ENCODE results near the gene GPR18. TPM values are rescaled to one million over a fixed set of nuclear protein-coding genes. Genes with fewer than 3 reads are reported as not detected.
"Not testable (repeated sequence)": the region's sequence is repeated elsewhere in the genome, so short reads cannot be mapped to it uniquely, and the experiment has no call there.

The GPR18 gene
- total RNA-seq, 1 donor from 2014 or later = not detected

- H3K9me3 Mint-ChIP-seq (ENCODE audit: low read depth) = no peaks in the 10 kb centered on the region
- no peak overlapping the region for H3K27ac Mint-ChIP-seq (ENCODE audit: unreplicated experiment)
- H3K27me3 Mint-ChIP-seq (ENCODE audit: low read depth) = no peaks in the 10 kb centered on the region
- no peak for DNase-seq (ENCODE audit: low spot score)
- H3K4me1 Mint-ChIP-seq (ENCODE audit: low read depth) = peaks cover 10% of the 10 kb centered on the region
- no peak for TF ChIP-seq CTCF (IDR thresholded peaks at IDR 0.05)
- H3K4me3 Mint-ChIP-seq (ENCODE audit: unreplicated experiment) = no peak overlapping the region
- peaks cover 11% of the 10 kb centered on the region for H3K36me3 Mint-ChIP-seq (ENCODE audit: low read depth)
Observed at GRCh38 chr13:99251921-99252320, 6.3 kb downstream of the GPR18 start.

- peaks cover 3% of the 10 kb centered on the region for H3K4me1 Mint-ChIP-seq (ENCODE audit: low read depth)
- H3K36me3 Mint-ChIP-seq (ENCODE audit: low read depth) = peaks cover 11% of the 10 kb centered on the region
- no peak for TF ChIP-seq CTCF (IDR thresholded peaks at IDR 0.05)
- H3K27me3 Mint-ChIP-seq (ENCODE audit: low read depth) = no peaks in the 10 kb centered on the region
- H3K27ac Mint-ChIP-seq (ENCODE audit: unreplicated experiment) = no peak overlapping the region
- no peak overlapping the region for H3K4me3 Mint-ChIP-seq (ENCODE audit: unreplicated experiment)
- no peak for DNase-seq (ENCODE audit: low spot score)
- H3K9me3 Mint-ChIP-seq (ENCODE audit: low read depth) = no peaks in the 10 kb centered on the region
Observed at GRCh38 chr13:99250982-99251825, 7.0 kb downstream of the GPR18 start.

- H3K4me3 Mint-ChIP-seq (ENCODE audit: unreplicated experiment); H3K27me3 Mint-ChIP-seq (ENCODE audit: low read depth); H3K9me3 Mint-ChIP-seq (ENCODE audit: low read depth); H3K4me1 Mint-ChIP-seq (ENCODE audit: low read depth); DNase-seq (ENCODE audit: low spot score); H3K27ac Mint-ChIP-seq (ENCODE audit: unreplicated experiment); H3K36me3 Mint-ChIP-seq (ENCODE audit: low read depth): not testable (repeated sequence)
Observed at GRCh38 chr13:99249606-99250005, 8.6 kb downstream of the GPR18 start.

- not testable (repeated sequence) for H3K27me3 Mint-ChIP-seq (ENCODE audit: low read depth); H3K36me3 Mint-ChIP-seq (ENCODE audit: low read depth); H3K27ac Mint-ChIP-seq (ENCODE audit: unreplicated experiment); H3K9me3 Mint-ChIP-seq (ENCODE audit: low read depth); DNase-seq (ENCODE audit: low spot score); H3K4me1 Mint-ChIP-seq (ENCODE audit: low read depth); H3K4me3 Mint-ChIP-seq (ENCODE audit: unreplicated experiment)
Observed at GRCh38 chr13:99249178-99249577, 9.0 kb downstream of the GPR18 start.

GRCh38 chr13:99246100-99246499, 12.1 kb downstream of the GPR18 start:
- no peak for TF ChIP-seq CTCF (IDR thresholded peaks at IDR 0.05)
- Mint-ChIP-seq H3K4me1 (ENCODE audit: low read depth) (no peaks in the 10 kb centered on the region), H3K9me3 (ENCODE audit: low read depth) (no peaks in the 10 kb centered on the region), H3K27me3 (ENCODE audit: low read depth) (no peaks in the 10 kb centered on the region), H3K36me3 (ENCODE audit: low read depth) (peaks cover 6% of the 10 kb centered on the region), H3K27ac (ENCODE audit: unreplicated experiment) (no peak overlapping the region), H3K4me3 (ENCODE audit: unreplicated experiment) (no peak overlapping the region)
- no peak for DNase-seq (ENCODE audit: low spot score)

- no peak for DNase-seq (ENCODE audit: low spot score)
- no peak for TF ChIP-seq CTCF (IDR thresholded peaks at IDR 0.05)
- Mint-ChIP-seq H3K9me3 (ENCODE audit: low read depth) (no peaks in the 10 kb centered on the region), H3K27me3 (ENCODE audit: low read depth) (no peaks in the 10 kb centered on the region), H3K4me3 (ENCODE audit: unreplicated experiment) (no peak overlapping the region), H3K4me1 (ENCODE audit: low read depth) (no peaks in the 10 kb centered on the region), H3K36me3 (ENCODE audit: low read depth) (peaks cover 6% of the 10 kb centered on the region), H3K27ac (ENCODE audit: unreplicated experiment) (no peak overlapping the region)
Observed at GRCh38 chr13:99237981-99238662, 20.1 kb downstream of the GPR18 start.
